Gastroesophageal sphincter (tissue), 3 donors: Measurements from ENCODE around the gene BMP7.

Experiments used
- EP300 ChIP-seq: sonication (generic); formaldehyde crosslinking; IDR thresholded peaks from one replicate; pipeline ENCODE4 v1.6.1; 2017; ENCODE audit warnings: antibody characterized with exemption, mild to moderate bottlenecking
- POLR2A ChIP-seq, 2 donors: fragments of 450-650 bp; IDR thresholded peaks; one replicate each; pipeline ENCODE4 v1.6.1; 2017; ENCODE audit warnings: antibody characterized with exemption in 2 of 2, mild to moderate bottlenecking in 2 of 2, moderate library complexity in 1 of 2
- TF ChIP-seq, protein P1 (sequence below), 4 experiments: fragments of 200-600 bp in 2 of 4; fragments of 450-650 bp in 2 of 4; sonication (generic) in 1 of 4; IDR thresholded peaks; one replicate each; pipeline ENCODE4 v1.5.1; 2017 to 2019; ENCODE audit warnings: antibody characterized with exemption in 4 of 4, mild to moderate bottlenecking in 2 of 4, moderate library complexity in 2 of 4

DNA sequence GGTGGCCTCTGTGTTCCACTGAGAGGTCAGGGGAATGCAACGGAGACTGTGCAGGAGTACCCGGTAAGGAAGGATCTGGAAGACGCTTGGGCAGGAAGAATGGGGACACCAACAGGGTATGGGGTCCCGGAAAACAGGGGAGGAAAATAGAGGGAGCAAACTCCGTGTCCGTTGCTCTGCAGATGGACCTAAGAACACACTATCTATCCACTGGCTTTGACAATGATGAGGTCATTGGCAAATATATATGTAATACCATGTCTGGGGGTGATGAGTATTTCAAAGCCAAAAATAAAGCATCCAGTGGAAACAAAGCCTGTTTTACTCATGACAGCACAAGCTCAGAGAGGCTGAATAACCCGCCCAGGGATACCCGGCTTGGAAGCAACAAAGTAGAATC lies 80.2 kb downstream of the BMP7 start:
- TF ChIP-seq, protein P1, sequence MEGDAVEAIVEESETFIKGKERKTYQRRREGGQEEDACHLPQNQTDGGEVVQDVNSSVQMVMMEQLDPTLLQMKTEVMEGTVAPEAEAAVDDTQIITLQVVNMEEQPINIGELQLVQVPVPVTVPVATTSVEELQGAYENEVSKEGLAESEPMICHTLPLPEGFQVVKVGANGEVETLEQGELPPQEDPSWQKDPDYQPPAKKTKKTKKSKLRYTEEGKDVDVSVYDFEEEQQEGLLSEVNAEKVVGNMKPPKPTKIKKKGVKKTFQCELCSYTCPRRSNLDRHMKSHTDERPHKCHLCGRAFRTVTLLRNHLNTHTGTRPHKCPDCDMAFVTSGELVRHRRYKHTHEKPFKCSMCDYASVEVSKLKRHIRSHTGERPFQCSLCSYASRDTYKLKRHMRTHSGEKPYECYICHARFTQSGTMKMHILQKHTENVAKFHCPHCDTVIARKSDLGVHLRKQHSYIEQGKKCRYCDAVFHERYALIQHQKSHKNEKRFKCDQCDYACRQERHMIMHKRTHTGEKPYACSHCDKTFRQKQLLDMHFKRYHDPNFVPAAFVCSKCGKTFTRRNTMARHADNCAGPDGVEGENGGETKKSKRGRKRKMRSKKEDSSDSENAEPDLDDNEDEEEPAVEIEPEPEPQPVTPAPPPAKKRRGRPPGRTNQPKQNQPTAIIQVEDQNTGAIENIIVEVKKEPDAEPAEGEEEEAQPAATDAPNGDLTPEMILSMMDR (IDR thresholded peaks at IDR 0.05), result no peak
- no peak for TF ChIP-seq POLR2A (IDR thresholded peaks at IDR 0.05)
- TF ChIP-seq EP300, result no peak
